K562 (cell line): ENCODE data around the gene HVCN1. TPM values are rescaled to one million over a fixed set of nuclear protein-coding genes. Genes with fewer than 3 reads are reported as not detected.

Experiments used
- CBFA2T2 ChIP-seq: fragments of 450-650 bp; conservative IDR thresholded peaks from 2 replicates; pipeline ENCODE4 v1.6.1; 2017; ENCODE audit warnings: mild to moderate bottlenecking
- CTBP1 ChIP-seq: fragments of 450-650 bp; IDR thresholded peaks from 2 replicates; pipeline ENCODE4 v1.6.1; 2016; ENCODE audit warnings: borderline replicate concordance
- DEAF1 ChIP-seq: fragments of 450-650 bp; formaldehyde crosslinking; IDR thresholded peaks from 2 replicates; pipeline ENCODE4 v1.4.0; 2020; ENCODE audit warnings: mild to moderate bottlenecking, moderate library complexity
- ELF4 ChIP-seq: fragments of 450-650 bp; formaldehyde crosslinking; IDR thresholded peaks from 2 replicates; pipeline ENCODE4 v1.4.0; 2022; ENCODE audit warnings: missing genetic modification characterization
- ETS2 ChIP-seq: IDR thresholded peaks from 2 replicates; pipeline ENCODE4 v1.6.1; 2016; ENCODE audit warnings: borderline replicate concordance, missing genetic modification characterization, mild to moderate bottlenecking, moderate library complexity, missing compliant biosample characterization; ENCODE audit not compliant: poor library complexity, severe bottlenecking
- KDM2B ChIP-seq: fragments of 250-450 bp; sonication (Bioruptor Pico); IDR thresholded peaks from 2 replicates; pipeline ENCODE4 v1.8.0; 2021; ENCODE audit warnings: mild to moderate bottlenecking, moderate library complexity
- MAZ ChIP-seq, 2 experiments: fragments of 450-650 bp in 1 of 2; sonication (generic) in 1 of 2; formaldehyde crosslinking; IDR thresholded peaks in 1 of 2; conservative IDR thresholded peaks in 1 of 2; 2 replicates each; pipeline versions ENCODE4 v1.4.0 to v1.5.0; 2020; ENCODE audit warnings: mild to moderate bottlenecking in 1 of 2, missing genetic modification reagents in 1 of 2
- NUFIP1 ChIP-seq: fragments of 450-650 bp; IDR thresholded peaks from 2 replicates; pipeline ENCODE4 v1.6.1; 2018; ENCODE audit not compliant: partially characterized antibody
- SAFB ChIP-seq: fragments of 200-400 bp; formaldehyde crosslinking; IDR thresholded peaks from 2 replicates; pipeline ENCODE4 v1.6.1; 2017; ENCODE audit warnings: low read depth, low read length, borderline replicate concordance
- SIX5 ChIP-seq, 2 experiments: IDR thresholded peaks; 2 replicates each; pipeline ENCODE4 v1.6.1; 2011; ENCODE audit warnings: low read length in 2 of 2, borderline replicate concordance in 1 of 2, low read depth in 1 of 2, mild to moderate bottlenecking in 1 of 2, moderate library complexity in 1 of 2; ENCODE audit not compliant: insufficient read depth in 1 of 2
- STAG1 ChIP-seq: sonication (generic); formaldehyde crosslinking; IDR thresholded peaks from 2 replicates; pipeline ENCODE4 v1.5.0; 2020; ENCODE audit warnings: missing genetic modification reagents, borderline replicate concordance
- TAF15 ChIP-seq: fragments of 200-400 bp; formaldehyde crosslinking; IDR thresholded peaks from 2 replicates; pipeline ENCODE4 v1.6.1; 2017; ENCODE audit warnings: mild to moderate bottlenecking, low read depth, low read length, moderate library complexity
- ZBED1 ChIP-seq: IDR thresholded peaks from 2 replicates; pipeline ENCODE4 v1.6.1; 2014
- ZBTB33 ChIP-seq: sonication (generic); formaldehyde crosslinking; IDR thresholded peaks from 2 replicates; pipeline ENCODE4 v1.8.1; 2023; ENCODE audit warnings: mild to moderate bottlenecking, missing genetic modification reagents
- ZBTB8A ChIP-seq: fragments of 450-650 bp; IDR thresholded peaks from 2 replicates; pipeline ENCODE4 v1.6.1; 2018; ENCODE audit warnings: mild to moderate bottlenecking, moderate library complexity; ENCODE audit not compliant: partially characterized antibody
- ZNF57 ChIP-seq: fragments of 450-650 bp; formaldehyde crosslinking; IDR thresholded peaks from 2 replicates; pipeline ENCODE4 v1.4.0; 2020; ENCODE audit warnings: mild to moderate bottlenecking, moderate library complexity
- polyA plus RNA-seq, 8 experiments: library from polyadenylated mRNA; depleted of rRNA in 4 of 8; stranded (reverse) in 5 of 8; unstranded in 3 of 8; fragments of >200 nt; fragmentation: Nextera tagmentation in 2 of 8; fragmentation: Illumina TruSeq in 1 of 8; extraction: Ambion mirVana in 2 of 8; extraction: Trizol in 1 of 8; gene quantifications; 2 replicates each; pipeline versions ENCODE4 v1.2.1 to v1.2.3, GENCODE V29; 2011 to 2014; ENCODE audit warnings: inconsistent platforms in 1 of 8, missing spikeins in 1 of 8
- total RNA-seq, 7 experiments: library from RNA; depleted of rRNA in 6 of 7; stranded (reverse); fragments of >200 nt in 6 of 7; fragmentation: Illumina TruSeq in 2 of 7; extraction: Trizol in 2 of 7; gene quantifications; 2 replicates each; pipeline versions ENCODE4 v1.2.1 to v1.2.3, GENCODE V29; 2011 to 2021; ENCODE audit warnings: low replicate concordance in 1 of 7
- TF ChIP-seq, protein P1 (sequence below): fragments of 450-650 bp; conservative IDR thresholded peaks from 2 replicates; pipeline ENCODE4 v1.6.1; 2016; ENCODE audit warnings: missing genetic modification characterization, low read depth, mild to moderate bottlenecking, missing compliant biosample characterization, moderate library complexity

The HVCN1 gene
- total and polyA plus RNA-seq, 9 of the 15 experiments (the other 6 are each of a cell fraction or from before 2014, with no cell fraction given), result 0.21 to 1.4 (median 0.74) TPM

DNA sequence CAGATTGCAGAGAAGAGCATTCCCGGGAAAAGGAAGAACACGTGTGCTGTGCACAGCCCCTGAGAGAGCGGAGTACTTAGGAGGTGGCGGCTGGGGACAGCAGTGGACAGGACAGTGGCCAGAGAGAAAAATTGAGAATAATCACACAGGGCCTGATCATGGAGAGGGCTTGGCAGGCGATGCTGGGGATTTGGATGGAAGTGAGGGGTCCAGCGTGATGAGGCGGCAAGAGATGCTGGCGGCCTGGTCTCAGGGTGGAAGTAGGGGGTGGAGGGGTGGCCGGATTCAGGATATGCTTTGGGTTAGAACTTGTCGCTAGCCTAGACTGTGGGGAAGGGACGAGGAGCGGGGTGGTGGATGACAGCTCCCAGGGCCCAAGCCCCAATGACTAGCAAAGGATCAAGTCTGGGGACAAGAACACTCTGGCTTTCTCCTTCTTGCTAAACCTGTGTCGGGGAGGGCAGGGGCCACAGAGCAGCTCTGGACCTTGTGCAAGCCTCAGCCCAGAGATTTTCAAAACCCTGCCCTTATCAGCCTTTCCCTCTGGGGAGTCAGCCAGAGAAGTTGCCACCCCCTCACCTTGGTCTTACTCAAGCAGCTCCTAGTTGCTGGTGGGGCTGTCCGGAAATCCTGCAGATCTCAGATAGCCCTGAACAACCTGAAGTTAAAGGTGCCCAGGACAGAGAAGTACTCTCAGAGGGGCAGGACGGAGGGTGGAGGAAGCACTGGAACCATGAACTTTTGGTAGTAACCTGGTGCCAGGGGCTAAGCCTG is 1.3 kb downstream of the HVCN1 start (continued):
- no peak for TF ChIP-seq DEAF1 (CRISPR knock-in tag)
- TF ChIP-seq SAFB, result no peak
- TF ChIP-seq CTBP1, result peak; percentile 21; the same call in 1 of the 2 replicates
- no peak for TF ChIP-seq ZBTB8A
- no peak for TF ChIP-seq ELF4 (CRISPR knock-in tag)
- no peak for TF ChIP-seq STAG1 (CRISPR knock-in tag)
- TF ChIP-seq KDM2B (CRISPR knock-in tag), result no peak
- TF ChIP-seq, protein P1, sequence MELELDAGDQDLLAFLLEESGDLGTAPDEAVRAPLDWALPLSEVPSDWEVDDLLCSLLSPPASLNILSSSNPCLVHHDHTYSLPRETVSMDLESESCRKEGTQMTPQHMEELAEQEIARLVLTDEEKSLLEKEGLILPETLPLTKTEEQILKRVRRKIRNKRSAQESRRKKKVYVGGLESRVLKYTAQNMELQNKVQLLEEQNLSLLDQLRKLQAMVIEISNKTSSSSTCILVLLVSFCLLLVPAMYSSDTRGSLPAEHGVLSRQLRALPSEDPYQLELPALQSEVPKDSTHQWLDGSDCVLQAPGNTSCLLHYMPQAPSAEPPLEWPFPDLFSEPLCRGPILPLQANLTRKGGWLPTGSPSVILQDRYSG (tag), result no peak
- TF ChIP-seq NUFIP1, result no peak
- no peak for TF ChIP-seq MAZ (CRISPR knock-in tag; conservative IDR thresholded peaks at IDR 0.05 in 1 of 2, IDR thresholded peaks at IDR 0.05 in 1 of 2)
- no peak for TF ChIP-seq ZBTB33 (CRISPR knock-in tag)
- no peak for TF ChIP-seq ZBED1
- TF ChIP-seq ETS2 (tag), result no peak
- no peak for TF ChIP-seq SIX5 (IDR thresholded peaks at IDR 0.05; ENCODE audit: borderline replicate concordance in 1 of 2, insufficient read depth in 1 of 2, low read depth in 1 of 2, low read length in 2 of 2)
- TF ChIP-seq ZNF57, result no peak
- TF ChIP-seq CBFA2T2, result peak; percentile 78
- TF ChIP-seq TAF15, result no peak
